Neuronal stem cell (in vitro differentiated cells): ENCODE data around the gene PLEKHA4.

Experiments used
- DNase-seq: peaks from one replicate; pipeline ENCODE4 v3.0.0-alpha.2; 2013; ENCODE audit warnings: low spot score
- H2AFZ ChIP-seq: one replicate; pipeline ENCODE4 v1.6.1; 2013; ENCODE audit warnings: mild to moderate bottlenecking, low read length, inconsistent platforms
- H2AK5ac ChIP-seq: 2 replicates; pipeline ENCODE4 v1.6.1; 2013; ENCODE audit warnings: low read depth, mild to moderate bottlenecking, inconsistent platforms, low read length, moderate library complexity, mixed read lengths
- H2BK120ac ChIP-seq: 2 replicates; pipeline ENCODE4 v1.6.1; 2013; ENCODE audit warnings: low read depth, mild to moderate bottlenecking, inconsistent platforms, low read length, moderate library complexity, mixed read lengths
- H2BK12ac ChIP-seq: one replicate; pipeline ENCODE4 v1.6.1; 2013; ENCODE audit warnings: low read length, inconsistent platforms
- H2BK15ac ChIP-seq: 2 replicates; pipeline ENCODE4 v1.6.1; 2013; ENCODE audit warnings: mild to moderate bottlenecking, low read length, inconsistent platforms, mixed read lengths
- H2BK5ac ChIP-seq: one replicate; pipeline ENCODE4 v1.6.1; 2013; ENCODE audit warnings: inconsistent platforms, mild to moderate bottlenecking, low read length, moderate library complexity
- H3K14ac ChIP-seq: one replicate; pipeline ENCODE4 v1.6.1; 2013; ENCODE audit warnings: low read length, inconsistent platforms
- H3K18ac ChIP-seq: 2 replicates; pipeline ENCODE4 v1.6.1; 2013; ENCODE audit warnings: low read length, inconsistent platforms
- H3K23ac ChIP-seq: 2 replicates; pipeline ENCODE4 v1.6.1; 2013; ENCODE audit warnings: low read depth, mild to moderate bottlenecking, mixed read lengths, low read length, inconsistent platforms; ENCODE audit not compliant: poor library complexity
- H3K27ac ChIP-seq: replicated peaks from 3 replicates; pipeline ENCODE4 v1.5.1; 2013; ENCODE audit warnings: low read length, inconsistent platforms
- H3K27me3 ChIP-seq, 3 experiments: 2 replicates each; pipeline ENCODE4 v1.6.1; 2013; ENCODE audit warnings: low read length in 3 of 3, mild to moderate bottlenecking in 2 of 3, inconsistent platforms in 1 of 3, low read depth in 1 of 3, mixed read lengths in 1 of 3, moderate library complexity in 1 of 3; ENCODE audit not compliant: control insufficient read depth in 3 of 3, insufficient read depth in 3 of 3
- H3K36me3 ChIP-seq, 2 donors: replicated peaks in 1 of 2; 2 replicates each; pipeline ENCODE4 v1.6.1; 2013; ENCODE audit warnings: low read length in 2 of 2; ENCODE audit not compliant: control insufficient read depth in 2 of 2, insufficient read depth in 2 of 2
- H3K4ac ChIP-seq: 2 replicates; pipeline ENCODE4 v1.6.1; 2013; ENCODE audit warnings: inconsistent platforms, mild to moderate bottlenecking, low read length, moderate library complexity
- H3K4me1 ChIP-seq, 2 donors: 1 replicate in 1 of 2; 2 replicates in 1 of 2; pipeline ENCODE4 v1.6.1; 2013; ENCODE audit warnings: low read length in 2 of 2, low read depth in 1 of 2; ENCODE audit not compliant: control insufficient read depth in 2 of 2, insufficient read depth in 1 of 2
- H3K4me2 ChIP-seq: one replicate; pipeline ENCODE4 v1.6.1; 2013; ENCODE audit warnings: mild to moderate bottlenecking, low read length, inconsistent platforms; ENCODE audit not compliant: insufficient read depth, poor library complexity, severe bottlenecking
- H3K4me3 ChIP-seq, 2 donors: 2 replicates each; pipeline ENCODE4 v1.5.1; 2013; ENCODE audit warnings: low read length in 2 of 2, mild to moderate bottlenecking in 2 of 2, inconsistent platforms in 1 of 2, moderate library complexity in 1 of 2
- H3K79me1 ChIP-seq: one replicate; pipeline ENCODE4 v1.6.1; 2013; ENCODE audit warnings: low read depth, mild to moderate bottlenecking, inconsistent platforms, low read length, moderate library complexity
- H3K9ac ChIP-seq: one replicate; pipeline ENCODE4 v1.6.1; 2013; ENCODE audit warnings: mild to moderate bottlenecking, low read depth, low read length, inconsistent platforms; ENCODE audit not compliant: poor library complexity
- H3K9me3 ChIP-seq, 2 donors: replicated peaks in 1 of 2; 2 replicates each; pipeline versions ENCODE3 to v1.6.1; 2013; ENCODE audit warnings: low read length in 2 of 2, mild to moderate bottlenecking in 2 of 2, inconsistent platforms in 1 of 2, low read depth in 1 of 2, mixed read lengths in 1 of 2, moderate library complexity in 1 of 2; ENCODE audit not compliant: control insufficient read depth in 2 of 2, insufficient read depth in 1 of 2
- H4K8ac ChIP-seq: one replicate; pipeline ENCODE4 v1.6.1; 2013; ENCODE audit warnings: low read depth, mild to moderate bottlenecking, inconsistent platforms, low read length, moderate library complexity
- H4K91ac ChIP-seq: one replicate; pipeline ENCODE4 v1.6.1; 2013; ENCODE audit warnings: low read length, low read depth, mild to moderate bottlenecking, inconsistent platforms; ENCODE audit not compliant: poor library complexity
- WGBS, 2 donors: extraction: QIAGEN DNeasy Blood & Tissue Kit; methylation state at CpG; one replicate each; pipeline ENCODE4 v1.1.7; 2013; ENCODE audit warnings: missing lambda C conversion rate in 2 of 2, mixed read lengths in 1 of 2; ENCODE audit not compliant: insufficient read length in 2 of 2, insufficient replicate concordance in 1 of 2; ENCODE audit errors: extremely low coverage in 2 of 2; 5-methylcytosine and 5-hydroxymethylcytosine counted together

Gene PLEKHA4

DNA sequence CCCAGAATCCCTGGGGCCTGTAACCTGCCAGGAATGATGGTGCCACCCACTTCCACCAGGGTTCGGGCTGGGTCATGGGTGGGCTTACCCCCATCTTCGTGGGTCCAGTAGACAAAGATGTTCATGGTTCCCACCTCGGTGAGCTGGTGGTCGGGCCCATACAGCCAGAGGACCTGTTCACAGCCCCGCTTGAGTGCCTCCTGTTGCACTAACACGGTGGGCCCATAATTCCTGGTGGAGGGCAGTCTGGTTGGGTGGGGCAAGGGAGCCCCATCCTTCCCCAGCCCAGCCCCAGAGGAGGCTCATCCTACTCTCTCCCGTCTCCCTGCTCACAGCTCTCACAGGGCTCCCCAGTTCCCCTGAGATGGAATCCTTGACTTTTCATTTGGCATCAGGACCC is 71.3 kb downstream of the PLEKHA4 start:
- H2BK120ac ChIP-seq: no peak overlapping the region
- H3K23ac ChIP-seq: no peak overlapping the region

DNA sequence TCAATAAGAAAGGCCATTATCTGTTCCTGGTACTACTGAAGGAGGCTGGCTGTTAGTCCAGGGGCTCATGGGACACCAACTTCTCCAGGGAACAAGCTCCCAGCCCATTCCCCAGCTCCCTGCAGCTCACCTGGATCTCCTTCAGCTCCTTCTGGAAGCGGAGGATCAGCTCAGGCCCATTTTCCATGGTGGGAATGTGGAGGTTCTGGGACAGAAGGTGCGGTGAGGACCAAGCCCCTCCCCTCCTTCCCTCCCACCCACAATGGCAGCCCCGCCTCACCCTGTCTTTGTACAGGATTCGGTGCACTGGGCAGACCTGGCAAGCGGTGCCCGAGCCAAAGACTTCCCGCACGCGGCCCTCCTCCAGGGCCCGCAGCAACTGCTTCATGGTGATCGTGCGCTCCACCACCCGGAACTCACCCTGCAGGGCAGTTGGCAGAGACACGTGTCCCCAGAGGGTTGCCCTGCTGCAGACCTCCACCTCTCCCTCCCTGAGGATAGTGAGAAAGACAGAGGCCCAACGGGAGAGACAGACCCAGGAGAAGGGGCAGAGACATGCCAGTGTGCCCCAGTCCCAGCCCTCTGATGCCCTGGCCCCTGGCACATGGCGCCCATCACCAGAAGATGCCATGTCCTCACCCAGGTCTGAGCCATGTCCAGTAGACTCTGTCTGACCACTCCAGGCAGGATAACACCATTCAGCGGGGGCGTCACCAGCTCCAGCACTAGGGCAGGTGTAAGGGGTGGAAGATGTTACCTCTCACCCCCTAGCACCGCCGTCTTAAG is 71.9 kb downstream of the PLEKHA4 start:
- Histone ChIP-seq H2AFZ (no peak overlapping the region), H3K4me2 (no peak overlapping the region), H2BK120ac (no peak overlapping the region), H3K14ac (no peak overlapping the region), H3K79me1 (no peaks in the 10 kb centered on the region), H2BK15ac (peak overlapping the region; percentile 82), H3K23ac (peak overlapping the region; percentile 52), H3K9ac (peak overlapping the region; percentile 35), H2AK5ac (peak overlapping the region; percentile 87), H3K9me3 (no peaks in the 10 kb centered on the region), H2BK12ac (no peak overlapping the region), H3K36me3 (peaks cover 0 to 3% of the 10 kb centered on the region in 2 donors), H2BK5ac (peak overlapping the region; percentile 67), H4K8ac (no peak overlapping the region), H3K4me3 (no peak overlapping the region), H3K4ac (no peak overlapping the region), H3K4me1 (peaks cover 3 to 8% of the 10 kb centered on the region in 2 donors), H3K27me3 (no peaks in the 10 kb centered on the region), H3K27ac (no peak overlapping the region), H4K91ac (no peak overlapping the region), H3K18ac (peak overlapping the region; percentile 36)
- no CpG with 5 or more reads among the region's 20 CpGs for WGBS, 2 donors
- no peak for DNase-seq

More for the DNA sequence above, 71.3 kb downstream of the PLEKHA4 start:
- Histone ChIP-seq H3K9me3 (no peaks in the 10 kb centered on the region), H3K18ac (no peak overlapping the region), H3K4me1 (peaks cover 3 to 8% of the 10 kb centered on the region in 2 donors), H2AFZ (no peak overlapping the region), H3K36me3 (peaks cover 0 to 3% of the 10 kb centered on the region in 2 donors), H3K79me1 (no peaks in the 10 kb centered on the region), H3K4me2 (no peak overlapping the region), H2AK5ac (peak overlapping the region; percentile 87), H2BK15ac (no peak overlapping the region), H3K9ac (no peak overlapping the region), H3K27ac (no peak overlapping the region), H3K4me3 (no peak overlapping the region), H3K14ac (no peak overlapping the region), H2BK5ac (no peak overlapping the region), H3K4ac (no peak overlapping the region), H4K8ac (no peak overlapping the region), H4K91ac (no peak overlapping the region), H2BK12ac (no peak overlapping the region), H3K27me3 (no peaks in the 10 kb centered on the region)
- DNase-seq: no peak
- no CpG with 5 or more reads among the region's 7 CpGs for WGBS, 2 donors

DNA sequence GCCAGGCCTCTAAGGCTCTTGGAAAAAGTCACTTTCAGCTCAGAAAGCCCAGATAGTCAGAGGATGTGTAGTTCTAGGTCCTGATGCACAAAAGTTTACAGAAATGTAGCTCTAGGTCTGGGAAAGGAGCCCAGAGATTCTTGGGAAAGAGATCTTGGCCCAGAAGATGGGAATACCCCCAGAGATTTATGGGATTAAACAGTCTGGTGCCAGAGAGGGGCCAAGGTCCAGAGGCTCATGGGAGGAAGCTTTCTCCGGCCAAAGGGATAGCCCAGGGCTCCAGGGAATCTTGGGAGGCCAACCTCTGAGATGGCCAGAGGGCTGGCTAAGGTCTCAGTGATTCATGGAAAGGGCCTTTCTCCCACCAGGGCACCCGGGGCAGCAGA is 72.7 kb downstream of the PLEKHA4 start:
- Histone ChIP-seq H3K4me3 (no peak overlapping the region), H2AFZ (peak overlapping the region; percentile 95)

DNA sequence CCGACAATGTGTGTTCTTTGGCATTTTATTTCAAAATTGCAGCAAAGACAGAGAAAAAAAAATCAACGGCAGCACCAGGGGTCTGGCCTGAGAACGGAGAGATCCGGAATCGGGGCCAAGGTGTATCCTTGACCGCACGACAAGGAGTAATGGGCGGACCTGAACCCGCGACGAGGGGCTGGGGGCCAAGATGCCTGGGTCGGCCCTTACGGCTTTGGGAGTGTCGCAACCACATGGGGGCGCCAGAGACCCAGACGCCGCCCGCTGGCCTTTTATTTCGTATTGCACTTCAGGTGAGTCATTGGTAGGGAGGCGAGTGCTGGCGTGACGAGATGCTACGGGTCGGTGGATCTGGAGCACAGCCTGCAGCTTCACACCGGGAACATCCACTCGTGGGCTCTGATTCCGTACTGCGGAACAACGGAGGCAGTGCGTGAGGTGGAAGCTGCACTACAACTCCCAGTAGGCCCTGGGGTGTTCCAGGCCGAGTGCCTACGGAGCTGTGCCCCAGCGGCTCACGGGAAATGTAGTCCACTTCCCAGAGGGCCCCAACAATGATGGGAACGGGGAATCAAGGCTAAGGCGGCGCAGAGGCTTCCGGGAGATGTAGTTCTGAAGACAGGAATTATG is 73.2 kb downstream of the PLEKHA4 start:
- H3K79me1 ChIP-seq: no peaks in the 10 kb centered on the region
- H2BK15ac ChIP-seq: no peak overlapping the region
- peak overlapping the region; percentile 85 for H3K9ac ChIP-seq
- no peak overlapping the region for H3K14ac ChIP-seq
- H3K18ac ChIP-seq: peak overlapping the region; percentile 76
- H4K8ac ChIP-seq: no peak overlapping the region
- H3K27ac ChIP-seq: no peak overlapping the region
- H4K91ac ChIP-seq: no peak overlapping the region
- peak overlapping the region; percentile 32 for H3K23ac ChIP-seq
- no CpG with 5 or more reads among the region's 38 CpGs for WGBS, 2 donors
- H3K27me3 ChIP-seq: no peaks in the 10 kb centered on the region
- peak overlapping the region; percentile 79 for H3K4me2 ChIP-seq
- peak; percentile 91 for DNase-seq
- H3K36me3 ChIP-seq: peaks cover 0 to 3% of the 10 kb centered on the region in 2 donors
- H3K4me1 ChIP-seq: peaks cover 3 to 8% of the 10 kb centered on the region in 2 donors
- no peak overlapping the region for H2BK12ac ChIP-seq
- H2AFZ ChIP-seq: peak overlapping the region; percentile 95
- H2BK5ac ChIP-seq: no peak overlapping the region
- H2AK5ac ChIP-seq: no peak overlapping the region
- no peak overlapping the region for H3K4ac ChIP-seq
- H2BK120ac ChIP-seq: no peak overlapping the region
- H3K9me3 ChIP-seq: no peaks in the 10 kb centered on the region
- peak overlapping the region; percentile 72 to 89 for H3K4me3 ChIP-seq

More for the DNA sequence above, 72.7 kb downstream of the PLEKHA4 start:
- no peak overlapping the region for H2BK12ac ChIP-seq
- H3K4me2 ChIP-seq: no peak overlapping the region
- no peaks in the 10 kb centered on the region for H3K79me1 ChIP-seq
- peaks cover 0 to 3% of the 10 kb centered on the region in 2 donors for H3K36me3 ChIP-seq
- H2AK5ac ChIP-seq: peak overlapping the region; percentile 87
- no peak for DNase-seq
- H3K27ac ChIP-seq: no peak overlapping the region
- no peak overlapping the region for H3K9ac ChIP-seq
- H3K23ac ChIP-seq: no peak overlapping the region
- no CpG with 5 or more reads among the region's 2 CpGs for WGBS, 2 donors
- no peak overlapping the region for H2BK120ac ChIP-seq
- H3K4ac ChIP-seq: no peak overlapping the region
- H4K8ac ChIP-seq: no peak overlapping the region
- no peak overlapping the region for H2BK15ac ChIP-seq
- H3K9me3 ChIP-seq: no peaks in the 10 kb centered on the region
- peaks cover 3 to 8% of the 10 kb centered on the region in 2 donors for H3K4me1 ChIP-seq
- no peak overlapping the region for H3K18ac ChIP-seq
- no peak overlapping the region for H4K91ac ChIP-seq
- peak overlapping the region; percentile 67 for H2BK5ac ChIP-seq
- no peak overlapping the region for H3K14ac ChIP-seq
- H3K27me3 ChIP-seq: no peaks in the 10 kb centered on the region
